Measurements from ENCODE around the gene PAX8.

Gene PAX8

GRCh38 chr2:113201496-113202304 is 77.0 kb downstream of the PAX8 start:
- no peak for DNase-seq (ENCODE audit: low spot score)
- H3K27ac ChIP-seq: no peak overlapping the region
- TF ChIP-seq CTCF (IDR thresholded peaks at IDR 0.05): no peak
- H3K4me3 ChIP-seq: no peak overlapping the region

GRCh38 chr2:113200736-113201490 is 77.8 kb downstream of the PAX8 start:
- TF ChIP-seq CTCF (IDR thresholded peaks at IDR 0.05): no peak
- H3K27ac ChIP-seq: no peak overlapping the region
- no peak for DNase-seq (ENCODE audit: low spot score)
- H3K4me3 ChIP-seq: no peak overlapping the region

GRCh38 chr2:113200236-113200635 is 78.5 kb downstream of the PAX8 start:
- no peak overlapping the region for H3K4me3 ChIP-seq
- H3K27ac ChIP-seq: no peak overlapping the region
- no peak for TF ChIP-seq CTCF (IDR thresholded peaks at IDR 0.05)
- no peak for DNase-seq (ENCODE audit: low spot score)

GRCh38 chr2:113198790-113199612 is 79.7 kb downstream of the PAX8 start:
- peak overlapping the region in 1 of 2 donors; percentile 62 for H3K27ac ChIP-seq
- peak overlapping the region; percentile 79 for H3K4me3 ChIP-seq
- DNase-seq (ENCODE audit: low spot score): no peak
- TF ChIP-seq CTCF (IDR thresholded peaks at IDR 0.05): peak; percentile 92

- no peak overlapping the region for H3K27ac ChIP-seq
- H3K4me3 ChIP-seq: peak overlapping the region; percentile 79
- no peak for DNase-seq (ENCODE audit: low spot score)
These were observed 80.5 kb downstream of the PAX8 start for GRCh38 chr2:113198048-113198789.

More at GRCh38 chr2:113198048-113198789, 80.5 kb downstream of the PAX8 start:
- no peak for TF ChIP-seq CTCF (IDR thresholded peaks at IDR 0.05)

All from coronary artery (tissue), 2 donors.